Activated CD8-positive, alpha-beta T cell treated with anti-CD3 and anti-CD28 coated beads for 36 hours (primary cell): ENCODE data around the gene QSOX2. TPM values are rescaled to one million over a fixed set of nuclear protein-coding genes. Genes with fewer than 3 reads are reported as not detected.

Experiments
- ATAC-seq: fragments of 200-7000 bp; cut with Tn5 transposase; one replicate; pipeline ENCODE4 v1.10.0; 2021; ENCODE audit warnings: mild to moderate bottlenecking, moderate library complexity
- CTCF ChIA-PET: fragments of 350-600 bp; sonication (Branson Sonifier 250); formaldehyde crosslinking; loops from one replicate; lab custom pipeline; 2021; ENCODE audit warnings: antibody characterized with exemption; lab: Charles Lee
- POLR2A ChIA-PET: fragments of 350-600 bp; sonication (Branson Sonifier 250); formaldehyde crosslinking; loops from one replicate; lab custom pipeline; 2021; ENCODE audit warnings: antibody characterized with exemption; lab: Charles Lee
- DNase-seq: peaks from one replicate; pipeline ENCODE4 v3.0.0-alpha.2; 2020
- H3K27ac Mint-ChIP-seq: one replicate; pipeline ENCODE4 v1.8.0; 2021; ENCODE audit warnings: mild to moderate bottlenecking, mixed read lengths
- H3K27me3 Mint-ChIP-seq: one replicate; pipeline ENCODE4 v1.8.0; 2021; ENCODE audit warnings: mixed read lengths
- H3K36me3 Mint-ChIP-seq: one replicate; pipeline ENCODE4 v1.8.0; 2021; ENCODE audit warnings: low read depth, mixed read lengths
- H3K4me1 Mint-ChIP-seq: one replicate; pipeline ENCODE4 v1.8.0; 2021; ENCODE audit warnings: low read depth, mixed read lengths
- H3K4me3 Mint-ChIP-seq: one replicate; pipeline ENCODE4 v1.8.0; 2021; ENCODE audit warnings: mild to moderate bottlenecking, moderate library complexity, mixed read lengths
- H3K9me3 Mint-ChIP-seq: one replicate; pipeline ENCODE4 v1.8.0; 2021; ENCODE audit warnings: mixed read lengths
- intact Hi-C: fragments of 100-400 bp; cut with micrococcal nuclease; formaldehyde crosslinking; loops from one replicate; pipeline ENCODE4 v1.10.0; 2022
- total RNA-seq, 2 experiments: library from RNA; stranded (reverse); gene quantifications; one replicate each; pipeline ENCODE4 v1.2.3, GENCODE V29; 2021
- TF ChIP-seq, protein P1 (sequence below): fragments of 200-600 bp; IDR thresholded peaks from one replicate; pipeline ENCODE4 v1.8.0; 2022; ENCODE audit warnings: antibody characterized with exemption, mild to moderate bottlenecking

QSOX2 gene
- total RNA-seq, 2 experiments from 2014 or later = 21.0 to 21.5 TPM

DNA sequence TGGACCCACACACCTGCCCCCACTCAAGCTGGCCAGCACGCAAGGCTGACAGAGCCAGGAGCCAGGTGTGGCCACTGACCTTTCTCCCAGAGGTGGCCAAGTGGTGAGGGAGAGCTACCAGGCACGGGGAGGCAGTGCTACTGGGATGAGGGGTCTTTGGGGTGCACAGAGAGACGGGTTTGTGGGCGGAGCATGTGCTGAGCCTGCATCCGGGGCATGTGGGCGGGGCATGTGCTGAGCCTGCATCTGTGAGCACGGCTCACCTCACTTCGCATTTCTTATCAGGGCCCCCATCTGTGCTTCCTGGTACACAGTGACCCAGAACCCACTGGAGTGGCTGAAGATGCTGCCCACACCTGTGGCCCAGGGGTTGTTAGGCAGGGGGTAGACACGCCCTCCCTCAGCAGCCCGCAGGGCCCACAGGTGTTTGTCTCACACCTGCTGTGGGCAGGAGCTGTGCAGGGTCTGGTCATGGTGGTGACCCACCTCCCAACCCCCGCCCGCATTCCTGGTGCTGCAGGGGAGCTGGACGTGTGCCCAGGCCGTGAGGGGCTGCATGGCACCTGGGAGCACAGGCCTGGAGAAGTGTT, 36.8 kb upstream of the QSOX2 start:
- Mint-ChIP-seq H3K9me3 (no peaks in the 10 kb centered on the region), H3K4me1 (peaks cover 3% of the 10 kb centered on the region), H3K27ac (no peak overlapping the region), H3K36me3 (no peaks in the 10 kb centered on the region), H3K4me3 (no peak overlapping the region), H3K27me3 (no peaks in the 10 kb centered on the region)
- POLR2A ChIA-PET = interaction anchor here (0.6 kb wide), 1 partner anchor 779 kb away, joined by 3 read pairs; no protein-coding TSS in a partner anchor
- intact Hi-C loops = loop anchor here (2.0 kb wide), 1 partner anchor 112 kb away; no protein-coding TSS in a partner anchor
- no peak for ATAC-seq
- TF ChIP-seq, protein P1, sequence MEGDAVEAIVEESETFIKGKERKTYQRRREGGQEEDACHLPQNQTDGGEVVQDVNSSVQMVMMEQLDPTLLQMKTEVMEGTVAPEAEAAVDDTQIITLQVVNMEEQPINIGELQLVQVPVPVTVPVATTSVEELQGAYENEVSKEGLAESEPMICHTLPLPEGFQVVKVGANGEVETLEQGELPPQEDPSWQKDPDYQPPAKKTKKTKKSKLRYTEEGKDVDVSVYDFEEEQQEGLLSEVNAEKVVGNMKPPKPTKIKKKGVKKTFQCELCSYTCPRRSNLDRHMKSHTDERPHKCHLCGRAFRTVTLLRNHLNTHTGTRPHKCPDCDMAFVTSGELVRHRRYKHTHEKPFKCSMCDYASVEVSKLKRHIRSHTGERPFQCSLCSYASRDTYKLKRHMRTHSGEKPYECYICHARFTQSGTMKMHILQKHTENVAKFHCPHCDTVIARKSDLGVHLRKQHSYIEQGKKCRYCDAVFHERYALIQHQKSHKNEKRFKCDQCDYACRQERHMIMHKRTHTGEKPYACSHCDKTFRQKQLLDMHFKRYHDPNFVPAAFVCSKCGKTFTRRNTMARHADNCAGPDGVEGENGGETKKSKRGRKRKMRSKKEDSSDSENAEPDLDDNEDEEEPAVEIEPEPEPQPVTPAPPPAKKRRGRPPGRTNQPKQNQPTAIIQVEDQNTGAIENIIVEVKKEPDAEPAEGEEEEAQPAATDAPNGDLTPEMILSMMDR = no peak
- CTCF ChIA-PET = interaction anchor here (1.2 to 1.5 kb wide), 3 partner anchors 14 to 102 kb away, joined by 3 to 12 read pairs (median 3); no protein-coding TSS in a partner anchor
- peak; percentile 47 for DNase-seq

DNA sequence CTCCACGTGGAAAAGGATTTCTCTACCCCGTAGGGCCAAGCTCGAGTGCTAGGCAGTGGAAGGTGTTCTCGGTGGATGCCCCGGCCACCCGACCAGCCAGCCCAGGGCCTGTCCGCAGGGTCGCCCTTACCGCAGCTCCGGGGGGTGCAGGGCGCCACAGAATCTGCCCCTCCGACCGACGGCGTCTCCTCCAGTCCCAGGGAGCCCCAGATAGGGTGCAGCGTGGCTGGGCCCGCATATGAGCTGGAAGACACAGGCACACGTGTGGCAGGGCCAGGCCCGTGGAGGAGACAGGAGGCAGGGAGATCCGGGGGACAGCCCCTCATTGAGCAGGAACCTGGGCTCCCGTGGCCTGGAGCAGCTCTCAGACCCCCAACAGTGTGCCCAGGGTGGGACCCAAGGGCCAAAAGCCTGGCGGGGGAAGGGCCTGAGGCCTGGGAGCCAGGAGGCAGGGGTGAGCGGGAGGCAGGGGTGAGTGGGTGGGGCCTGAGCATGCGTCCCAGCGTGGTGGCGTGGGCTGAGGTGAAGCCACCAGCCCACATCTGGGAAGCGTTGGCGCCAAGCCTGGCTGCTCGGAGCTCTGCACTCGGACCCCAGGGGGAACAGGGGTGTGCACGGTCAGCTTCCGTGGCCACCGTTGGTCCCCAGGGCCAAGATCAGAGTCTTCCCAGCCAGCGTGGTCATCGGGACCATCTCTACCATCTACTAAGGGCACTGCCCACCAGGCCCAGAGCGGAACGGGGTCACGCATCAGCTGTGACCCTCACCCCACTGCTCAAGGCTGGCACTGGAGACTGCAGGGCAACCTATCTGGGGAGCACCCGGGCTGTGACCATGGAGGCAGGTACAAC, 36.0 kb upstream of the QSOX2 start:
- no peak overlapping the region for H3K4me3 Mint-ChIP-seq
- CTCF ChIA-PET = interaction anchor here (1.2 kb wide), 1 partner anchor 102 kb away, joined by 3 read pairs; no protein-coding TSS in a partner anchor
- H3K36me3 Mint-ChIP-seq = no peaks in the 10 kb centered on the region
- DNase-seq = no peak
- intact Hi-C loops = loop anchor here (2.0 kb wide), 1 partner anchor 111 kb away; no protein-coding TSS in a partner anchor
- H3K4me1 Mint-ChIP-seq = peaks cover 3% of the 10 kb centered on the region
- POLR2A ChIA-PET = no interaction called here
- H3K27me3 Mint-ChIP-seq = no peaks in the 10 kb centered on the region
- no peak overlapping the region for H3K27ac Mint-ChIP-seq
- TF ChIP-seq, protein P1 = no peak
- no peaks in the 10 kb centered on the region for H3K9me3 Mint-ChIP-seq
- no peak for ATAC-seq

DNA sequence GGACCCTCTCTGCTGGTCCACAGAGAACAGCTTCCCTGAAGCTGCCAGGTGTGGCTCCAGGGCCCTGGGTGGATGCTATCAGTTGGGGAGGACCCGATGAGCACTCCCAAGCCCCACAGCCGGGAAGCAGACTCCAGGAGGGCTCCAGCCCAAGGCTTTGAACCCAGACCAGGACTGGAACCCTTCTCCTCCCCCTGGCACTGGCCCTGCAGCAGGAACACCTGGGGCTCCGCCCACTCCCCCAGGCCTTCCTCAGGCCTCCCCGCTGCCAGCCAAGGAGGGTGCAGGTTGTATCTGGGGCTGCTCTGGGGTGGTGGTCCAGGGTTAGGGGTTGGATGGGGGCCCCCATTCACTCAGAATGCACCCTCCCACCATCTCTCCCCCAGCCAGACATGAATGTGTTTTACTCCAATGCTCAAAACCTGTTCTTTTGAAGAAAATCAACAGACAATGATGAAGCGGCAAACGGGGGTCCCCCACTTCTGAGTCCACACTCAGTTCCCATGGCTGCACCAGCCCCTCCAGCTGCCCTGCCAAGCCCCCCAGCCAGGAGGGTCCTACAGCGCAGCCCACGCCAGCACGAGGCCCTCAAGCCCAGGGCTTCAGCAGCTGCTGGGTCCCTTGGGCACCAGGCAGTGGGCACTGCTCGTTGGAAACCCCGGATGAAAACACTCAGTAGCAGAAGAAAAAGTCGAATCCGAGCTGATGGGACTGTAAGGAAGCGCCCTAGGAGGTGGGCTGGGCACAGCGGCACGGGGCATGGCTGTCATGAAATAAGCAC, 35.1 kb upstream of the QSOX2 start:
- no peaks in the 10 kb centered on the region for H3K36me3 Mint-ChIP-seq
- no peaks in the 10 kb centered on the region for H3K9me3 Mint-ChIP-seq
- no peak for DNase-seq
- no peak for ATAC-seq
- POLR2A ChIA-PET = no interaction called here
- TF ChIP-seq, protein P1 = no peak
- no peak overlapping the region for H3K27ac Mint-ChIP-seq
- H3K27me3 Mint-ChIP-seq = no peaks in the 10 kb centered on the region
- H3K4me3 Mint-ChIP-seq = no peak overlapping the region
- CTCF ChIA-PET = no interaction called here
- H3K4me1 Mint-ChIP-seq = peaks cover 3% of the 10 kb centered on the region
- intact Hi-C loops = no loop called here

DNA sequence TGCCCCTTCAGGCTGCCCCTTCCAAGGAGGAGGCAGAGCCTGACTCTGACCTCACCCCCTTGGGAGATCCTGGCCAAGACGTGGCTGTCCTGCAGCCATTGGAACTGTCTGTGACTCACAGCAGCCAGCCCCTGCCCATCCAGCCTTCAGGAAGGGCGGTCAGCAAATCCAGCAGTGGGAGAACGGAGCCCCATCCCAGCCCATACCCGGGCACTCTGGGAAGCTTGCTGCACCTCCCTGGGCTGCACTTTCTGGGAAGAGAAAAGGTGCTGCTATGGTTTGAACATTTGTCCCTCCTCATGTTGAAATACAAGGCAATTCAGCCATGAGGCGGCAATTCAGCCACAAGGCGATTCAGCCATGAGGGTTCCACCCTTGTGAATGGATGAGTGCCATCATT, 33.9 kb upstream of the QSOX2 start:
- no peak overlapping the region for H3K4me3 Mint-ChIP-seq
- intact Hi-C loops = no loop called here
- H3K27me3 Mint-ChIP-seq = no peaks in the 10 kb centered on the region
- ChIA-PET POLR2A (no interaction called here), CTCF (interaction anchor here (1.1 to 1.6 kb wide), 2 partner anchors 13 to 109 kb away, joined by 4 to 6 read pairs; no protein-coding TSS in a partner anchor)
- H3K27ac Mint-ChIP-seq = no peak overlapping the region
- ATAC-seq (no peak), DNase-seq (no peak)
- peaks cover 3% of the 10 kb centered on the region for H3K4me1 Mint-ChIP-seq
- TF ChIP-seq, protein P1 = no peak
- H3K36me3 Mint-ChIP-seq = no peaks in the 10 kb centered on the region
- no peaks in the 10 kb centered on the region for H3K9me3 Mint-ChIP-seq
